Activated T-cell treated with anti-CD3 and anti-CD28 coated beads, Interleukin-2, amount 50 U/mL, for 1 hour (primary cell): ENCODE results near the gene TRIM77.
"Not testable (repeated sequence)": the region's sequence is repeated elsewhere in the genome, so short reads cannot be mapped to it uniquely, and the experiment has no call there.

Experiments
- DNase-seq: peaks from one replicate; pipeline ENCODE4 v3.0.0-alpha.2; 2020

The TRIM77 gene, protein sequence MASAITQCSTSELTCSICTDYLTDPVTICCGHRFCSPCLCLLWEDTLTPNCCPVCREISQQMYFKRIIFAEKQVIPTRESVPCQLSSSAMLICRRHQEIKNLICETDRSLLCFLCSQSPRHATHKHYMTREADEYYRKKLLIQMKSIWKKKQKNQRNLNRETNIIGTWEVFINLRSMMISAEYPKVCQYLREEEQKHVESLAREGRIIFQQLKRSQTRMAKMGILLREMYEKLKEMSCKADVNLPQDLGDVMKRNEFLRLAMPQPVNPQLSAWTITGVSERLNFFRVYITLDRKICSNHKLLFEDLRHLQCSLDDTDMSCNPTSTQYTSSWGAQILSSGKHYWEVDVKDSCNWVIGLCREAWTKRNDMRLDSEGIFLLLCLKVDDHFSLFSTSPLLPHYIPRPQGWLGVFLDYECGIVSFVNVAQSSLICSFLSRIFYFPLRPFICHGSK

DNA sequence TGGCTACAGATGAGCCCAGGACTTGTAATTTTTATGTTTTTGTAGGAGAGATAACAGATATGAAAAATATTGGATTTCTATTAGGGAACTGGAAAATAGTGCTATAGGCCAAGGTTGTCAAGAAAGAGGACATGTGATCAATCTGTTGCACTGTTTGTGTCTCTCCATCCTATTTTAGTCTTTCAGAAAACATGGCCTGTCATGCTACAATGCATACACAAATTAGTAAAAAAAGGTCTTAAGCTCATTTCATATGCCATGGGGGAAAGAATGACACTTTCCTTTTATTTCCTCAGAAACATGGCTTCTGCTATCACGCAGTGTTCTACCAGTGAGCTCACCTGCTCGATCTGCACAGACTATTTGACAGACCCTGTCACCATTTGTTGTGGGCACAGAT is at the start of gene TRIM77:
Gene TRIM77 (plus strand): TSS at position 301 of the 400 bp plus-strand sequence. CDS start 0 bp downstream, at position 301.
- DNase-seq = not testable (repeated sequence)

DNA sequence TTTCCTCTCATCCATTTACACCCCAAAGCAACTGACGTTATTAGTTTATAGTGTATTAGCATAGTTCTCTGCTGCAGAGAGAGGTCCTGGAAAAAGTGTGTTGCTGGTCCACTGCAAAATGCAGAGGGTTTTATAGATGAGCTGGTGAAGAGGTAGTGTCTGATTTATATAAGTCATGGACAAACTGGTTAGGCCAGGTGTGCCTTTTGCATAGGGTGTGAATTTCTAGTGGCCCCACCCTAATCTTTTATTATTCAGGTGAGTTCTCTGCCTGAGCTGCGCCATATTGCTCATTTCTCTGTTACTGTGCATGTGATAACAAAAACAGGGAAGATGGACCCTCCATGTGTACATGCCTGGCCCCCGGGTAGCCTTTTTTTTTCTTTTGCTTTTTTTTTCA is 43.1 kb upstream of the TRIM77 start:
- no peak for DNase-seq

DNA sequence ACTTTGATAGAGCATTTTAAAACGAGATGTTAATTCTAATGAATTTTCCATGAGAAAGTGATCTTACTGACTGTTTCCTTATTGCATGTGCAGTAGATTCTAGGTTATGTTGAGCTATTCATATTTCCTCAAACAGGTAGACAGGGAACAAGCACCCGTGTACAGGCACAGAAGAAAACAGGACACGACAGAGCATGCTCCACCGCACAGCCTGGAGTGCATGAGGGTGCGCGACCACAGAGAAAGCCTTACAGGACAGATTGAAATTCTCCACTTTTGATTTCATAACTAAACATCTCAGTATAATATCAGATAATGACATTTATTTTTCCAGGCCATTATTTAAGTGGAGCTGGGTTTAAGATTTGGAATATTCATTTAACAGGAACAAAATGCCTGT is 41.9 kb upstream of the TRIM77 start:
- not testable (repeated sequence) for DNase-seq

DNA sequence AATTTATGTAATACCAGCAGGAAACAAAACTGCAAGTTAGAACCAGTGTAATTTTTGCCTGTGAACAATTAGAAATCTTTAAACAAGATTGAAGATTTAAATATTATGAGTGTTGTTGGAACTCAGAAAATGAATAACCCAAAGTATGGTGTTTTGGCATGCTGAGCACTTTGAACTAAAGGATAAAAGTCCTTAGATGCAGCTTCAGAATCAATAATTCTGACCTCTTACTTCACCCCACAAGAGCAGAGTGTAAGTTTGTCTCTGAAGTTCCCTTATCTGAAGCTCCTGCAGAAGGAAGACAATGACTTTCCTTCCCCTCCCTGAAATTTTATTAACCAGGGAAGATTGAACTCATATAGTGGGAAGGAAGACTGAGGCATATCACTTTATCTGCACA is 40.5 kb upstream of the TRIM77 start:
- not testable (repeated sequence) for DNase-seq

DNA sequence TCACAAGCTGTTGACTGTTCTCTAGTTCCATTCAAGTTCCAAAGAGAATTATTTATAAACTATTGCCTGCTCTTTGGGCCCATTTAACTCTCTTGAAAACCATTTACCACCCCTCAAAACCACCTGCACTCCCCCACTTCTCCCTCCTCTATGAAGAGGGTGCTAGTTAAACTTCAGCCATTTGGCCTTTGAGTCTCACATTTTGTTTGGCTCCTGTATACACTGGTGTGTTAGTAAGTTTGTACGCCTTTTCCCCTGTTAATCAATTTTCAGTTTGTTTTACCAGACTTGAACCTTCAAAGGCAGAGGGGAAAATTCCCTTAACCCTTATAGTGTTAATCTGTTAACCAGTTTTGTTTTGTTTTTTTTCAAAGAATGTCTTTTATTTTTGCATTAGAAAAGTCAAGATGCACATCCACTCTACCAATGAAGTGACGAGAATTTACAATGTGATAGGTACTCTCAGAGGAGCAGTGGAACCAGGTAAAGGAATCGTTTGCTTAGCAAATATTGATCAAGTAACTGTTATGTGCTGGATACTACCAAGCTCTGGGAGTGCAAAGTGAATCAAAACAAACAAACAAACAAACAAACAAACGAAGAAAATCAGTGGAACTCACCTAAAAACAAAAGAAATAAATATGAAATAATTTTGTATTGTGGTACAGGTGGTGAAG is 40.0 kb upstream of the TRIM77 start:
- not testable (repeated sequence) for DNase-seq

DNA sequence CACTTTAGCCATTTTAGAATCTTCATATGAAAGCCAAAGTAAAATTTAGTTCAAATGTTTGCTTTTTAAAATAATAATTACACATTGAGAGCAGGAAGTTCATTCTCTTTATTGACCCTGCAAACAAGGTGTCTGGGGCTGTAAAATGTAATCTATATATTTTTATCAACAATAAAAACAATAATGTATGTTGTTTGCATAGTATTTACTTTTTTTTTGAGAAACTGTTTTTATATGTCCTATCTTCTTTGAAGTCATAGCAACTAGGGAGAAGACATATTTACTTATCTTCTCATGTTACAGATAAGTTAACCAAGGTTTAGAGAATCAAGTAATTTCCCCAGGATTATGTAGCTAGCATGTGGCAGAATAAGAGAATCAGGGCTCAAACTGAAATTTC is 37.6 kb upstream of the TRIM77 start:
- DNase-seq = not testable (repeated sequence)

DNA sequence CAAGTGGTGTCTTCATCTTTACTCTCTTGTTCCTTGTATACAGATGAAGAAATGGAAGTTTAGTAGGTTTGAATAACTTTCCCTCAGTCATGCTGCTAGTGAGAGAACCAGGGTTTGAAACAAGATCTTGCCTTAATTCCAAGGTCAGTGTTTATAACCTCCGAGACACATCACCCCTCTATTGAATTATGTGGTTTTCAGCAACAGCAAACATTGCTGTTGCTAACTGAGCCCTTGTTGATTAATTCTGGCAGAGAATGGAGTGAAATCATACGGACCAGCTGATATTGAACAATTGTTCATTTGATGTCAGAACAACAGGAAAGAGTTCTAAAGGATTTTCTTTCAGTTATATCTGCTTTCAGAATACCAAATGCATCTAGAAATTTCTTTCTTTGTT is 36.7 kb upstream of the TRIM77 start:
- not testable (repeated sequence) for DNase-seq

DNA sequence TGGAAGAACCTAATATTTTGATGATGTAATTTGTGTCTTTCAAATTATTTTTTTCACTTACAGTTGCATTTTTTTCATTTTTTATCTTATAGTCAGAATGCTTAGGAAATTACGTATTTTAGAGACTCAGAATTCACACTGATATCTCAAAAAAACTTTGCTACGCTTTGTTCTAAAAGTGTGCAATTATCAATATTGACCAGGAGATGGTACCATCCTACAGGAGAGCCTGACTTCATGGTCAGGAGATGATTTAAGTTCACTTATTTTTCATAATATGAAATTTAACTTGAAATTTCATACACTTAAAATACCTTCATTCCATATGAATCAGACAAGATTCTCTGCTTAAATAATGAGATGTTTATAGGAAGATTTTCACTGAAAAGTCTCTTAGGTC is 34.7 kb upstream of the TRIM77 start:
- DNase-seq = not testable (repeated sequence)

DNA sequence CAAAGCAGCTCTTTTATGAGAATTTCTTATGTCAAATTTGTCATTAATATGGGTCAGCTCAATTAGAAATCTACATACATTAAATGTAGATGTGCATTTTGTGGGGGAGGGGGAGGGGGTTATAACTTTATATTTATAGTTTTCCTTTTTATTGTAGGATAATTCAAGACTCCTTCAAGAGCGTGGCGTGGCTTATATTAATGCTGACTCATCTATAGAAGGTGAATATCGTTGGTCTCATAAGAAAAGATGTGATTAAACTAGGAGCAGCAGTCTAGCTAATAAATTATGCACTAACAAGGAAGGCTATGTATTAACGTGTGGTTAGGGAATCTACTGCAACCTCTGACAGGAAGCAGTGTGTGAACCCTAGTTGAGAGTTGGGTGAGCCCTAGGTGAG is 34.2 kb upstream of the TRIM77 start:
- not testable (repeated sequence) for DNase-seq

DNA sequence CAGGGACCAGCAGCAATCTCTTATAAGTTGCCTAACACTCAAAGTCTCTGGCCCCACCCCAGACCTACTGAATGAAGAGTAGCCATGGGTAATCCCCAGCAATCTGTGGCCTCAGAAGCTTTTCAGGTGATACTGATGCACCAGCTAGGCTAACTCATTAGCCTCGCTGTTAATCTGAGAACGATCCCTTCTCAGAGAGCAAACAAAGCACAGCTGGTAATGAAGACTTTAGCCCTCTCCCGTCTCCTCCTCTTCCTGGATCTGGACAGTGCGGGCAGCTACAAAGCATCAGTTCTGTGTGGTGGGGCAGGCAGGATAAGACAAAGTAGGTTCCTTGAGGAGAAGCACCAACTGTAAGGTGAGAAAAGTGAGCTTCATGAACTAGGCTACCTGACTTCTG is 3.0 kb upstream of the TRIM77 start:
- not testable (repeated sequence) for DNase-seq

DNA sequence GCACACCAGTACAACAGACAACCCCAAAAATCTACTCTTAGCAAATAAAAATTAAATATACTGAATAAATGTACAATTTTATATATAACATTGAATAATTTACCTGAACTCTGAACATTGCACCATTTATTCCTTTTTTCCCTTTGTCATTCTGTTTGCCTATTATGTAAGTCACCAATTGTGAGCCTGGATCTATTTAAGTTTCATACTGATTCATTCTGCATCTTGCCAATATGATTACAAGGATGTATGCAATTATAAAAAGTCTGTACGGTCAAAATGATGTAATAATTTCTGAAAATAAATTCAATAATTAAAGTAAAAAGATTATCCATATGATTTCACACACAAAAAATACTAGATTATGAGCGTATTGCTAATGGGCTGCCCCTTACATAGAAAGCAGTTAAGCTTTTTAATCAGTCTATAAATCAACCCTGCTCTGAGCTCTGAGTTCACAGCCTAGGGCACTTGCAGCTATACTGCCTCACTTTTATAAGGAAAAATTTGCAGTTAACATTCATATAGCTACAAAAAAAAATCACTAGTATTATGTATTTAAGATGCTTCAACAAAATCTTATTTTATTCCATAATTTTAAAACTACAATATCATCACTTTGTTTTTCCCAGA is 14.9 kb downstream of the TRIM77 start:
- not testable (repeated sequence) for DNase-seq

DNA sequence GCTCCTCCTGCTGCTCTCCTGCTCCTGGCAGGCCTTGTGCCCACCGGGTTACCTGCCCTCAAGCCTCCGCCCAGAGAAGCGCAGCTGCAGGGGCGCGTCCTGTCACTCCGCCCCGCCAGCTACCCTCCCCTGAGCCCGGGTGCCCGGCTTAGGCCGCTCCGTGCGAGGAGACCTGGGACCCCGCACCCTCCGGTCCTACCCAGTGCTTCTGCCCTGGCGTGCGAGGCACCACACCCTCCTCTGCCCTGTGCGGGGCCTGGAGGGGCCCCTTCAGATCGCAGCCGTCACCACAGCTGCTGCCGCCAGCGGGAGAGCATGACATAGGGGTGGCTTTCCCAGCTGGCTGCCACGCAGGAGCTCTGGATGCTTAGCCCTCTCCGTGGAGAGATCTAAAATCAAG is 20.1 kb downstream of the TRIM77 start:
- DNase-seq = not testable (repeated sequence)

DNA sequence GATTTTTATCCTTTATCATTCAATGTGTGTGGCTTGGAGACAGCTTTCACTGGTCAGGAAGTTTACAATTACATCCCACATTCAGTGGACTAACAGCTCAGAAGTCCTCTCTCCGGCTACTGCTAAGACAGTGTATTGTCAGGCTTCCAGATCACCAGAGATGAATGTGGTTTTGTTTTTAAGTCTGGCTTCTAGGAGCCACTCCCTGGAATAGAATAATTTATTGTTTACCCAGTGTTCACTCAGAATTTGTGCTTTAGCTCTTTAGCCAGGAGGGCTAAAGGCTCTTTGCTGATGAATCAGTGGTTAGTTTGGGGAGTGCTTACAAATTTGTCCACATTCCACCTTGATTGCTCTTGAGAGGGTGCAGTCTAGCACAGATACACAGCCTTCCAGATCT is 26.5 kb downstream of the TRIM77 start:
- DNase-seq = no peak

DNA sequence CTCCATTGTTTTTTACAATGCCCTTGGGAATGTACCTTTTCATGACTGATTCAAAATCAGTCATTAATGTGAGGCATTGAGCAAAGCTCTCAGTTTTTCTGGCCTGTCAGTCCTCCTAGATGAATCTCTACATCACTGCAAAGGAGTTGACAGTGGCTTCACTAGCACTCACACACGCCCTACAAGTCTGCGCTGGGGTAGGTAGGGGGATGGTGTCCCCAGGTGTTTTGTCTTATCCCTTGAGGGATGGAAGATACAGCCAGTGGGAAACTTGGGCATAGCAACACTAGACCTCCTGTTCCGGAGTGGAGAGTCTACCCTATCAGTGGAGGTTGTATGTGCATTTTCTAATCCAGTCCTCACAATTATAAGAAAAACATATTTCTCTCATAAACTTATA is 27.0 kb downstream of the TRIM77 start:
- DNase-seq = no peak

DNA sequence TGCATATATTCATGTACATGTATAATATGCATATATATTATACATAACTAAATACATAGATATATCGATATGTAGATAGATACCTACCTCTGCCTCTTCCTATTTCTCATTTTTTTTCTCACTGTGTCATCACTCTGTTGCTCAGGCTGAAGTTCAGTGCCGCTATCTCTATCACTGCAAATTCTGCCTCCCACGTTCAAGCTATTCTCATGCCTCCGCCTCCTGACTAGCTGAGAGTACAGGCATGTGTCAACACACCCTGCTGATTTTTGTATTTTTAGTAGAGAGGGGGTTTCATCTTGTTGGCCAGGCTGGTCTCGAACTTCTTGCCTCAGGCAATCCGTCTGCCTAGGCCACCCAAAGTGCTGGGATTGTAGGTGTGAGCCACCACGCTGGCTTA is 31.3 kb downstream of the TRIM77 start:
- not testable (repeated sequence) for DNase-seq

DNA sequence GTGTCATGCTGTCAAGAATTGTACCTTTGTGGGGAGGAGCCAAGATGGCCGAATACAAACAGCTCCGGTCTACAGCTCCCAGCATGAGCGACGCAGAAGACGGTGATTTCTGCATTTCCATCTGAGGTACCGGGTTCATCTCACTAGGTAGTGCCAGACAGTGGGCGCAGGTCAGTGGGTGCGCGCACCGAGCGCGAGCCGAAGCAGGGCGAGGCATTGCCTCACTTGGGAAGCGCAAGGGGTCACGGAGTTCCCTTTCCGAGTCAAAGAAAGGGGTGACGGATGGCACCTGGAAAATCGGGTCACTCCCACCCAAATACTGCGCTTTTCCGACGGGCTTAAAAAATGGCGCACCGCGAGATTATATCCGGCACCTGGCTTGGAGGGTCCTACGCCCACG is 34.1 kb downstream of the TRIM77 start:
- not testable (repeated sequence) for DNase-seq

DNA sequence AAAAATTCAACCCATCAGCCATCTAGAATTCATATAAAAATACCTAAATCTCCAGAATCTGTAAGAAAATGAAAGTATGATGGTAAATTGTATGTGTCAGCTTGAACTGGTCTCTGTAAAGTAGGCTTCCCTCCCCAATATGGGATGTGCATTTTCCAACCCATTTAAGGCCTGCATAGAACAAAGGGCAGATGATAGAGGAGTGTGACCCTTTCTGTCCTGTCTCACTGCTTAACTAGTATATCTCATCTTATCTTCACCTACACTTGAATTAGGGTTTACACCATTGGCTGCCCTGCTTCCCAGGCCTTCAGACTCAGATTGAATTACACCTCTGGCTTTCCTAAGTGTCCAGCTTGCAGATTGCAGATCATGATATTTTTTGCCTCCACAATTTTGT is 40.7 kb downstream of the TRIM77 start:
- not testable (repeated sequence) for DNase-seq
